ENCODE data around the gene ARL5C.

ARL5C gene

GRCh38 chr17:39165841-39166349 lies at the start of gene ARL5C:
TSS of gene ARL5C (minus strand) at chr17:39166161. CDS start at chr17:39165760, 401 bp downstream.
- no peak for DNase-seq

DNA sequence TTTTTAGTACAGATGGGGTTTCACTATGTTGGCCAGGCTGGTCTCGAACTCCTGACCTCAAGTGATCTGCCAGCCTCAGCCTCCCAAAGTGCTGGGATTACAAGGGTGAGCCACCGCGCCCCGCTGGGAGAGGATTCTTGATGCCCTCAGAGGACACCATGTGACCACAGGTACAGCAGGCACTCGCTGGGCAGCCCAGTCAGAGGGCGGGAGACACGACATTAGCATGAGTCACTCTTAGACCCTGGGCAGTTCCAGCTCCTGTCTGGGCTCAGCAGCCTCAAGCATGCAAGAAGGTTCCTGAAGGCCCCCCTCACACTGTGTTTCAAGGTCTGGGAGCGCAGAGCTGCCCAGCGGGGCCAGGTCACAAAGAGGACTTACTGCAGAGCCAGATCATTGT lies 47.9 kb upstream of the ARL5C start:
- DNase-seq, result no peak

GRCh38 chr17:39212841-39213480 lies 47.0 kb upstream of the ARL5C start:
- no peak for DNase-seq

DNA sequence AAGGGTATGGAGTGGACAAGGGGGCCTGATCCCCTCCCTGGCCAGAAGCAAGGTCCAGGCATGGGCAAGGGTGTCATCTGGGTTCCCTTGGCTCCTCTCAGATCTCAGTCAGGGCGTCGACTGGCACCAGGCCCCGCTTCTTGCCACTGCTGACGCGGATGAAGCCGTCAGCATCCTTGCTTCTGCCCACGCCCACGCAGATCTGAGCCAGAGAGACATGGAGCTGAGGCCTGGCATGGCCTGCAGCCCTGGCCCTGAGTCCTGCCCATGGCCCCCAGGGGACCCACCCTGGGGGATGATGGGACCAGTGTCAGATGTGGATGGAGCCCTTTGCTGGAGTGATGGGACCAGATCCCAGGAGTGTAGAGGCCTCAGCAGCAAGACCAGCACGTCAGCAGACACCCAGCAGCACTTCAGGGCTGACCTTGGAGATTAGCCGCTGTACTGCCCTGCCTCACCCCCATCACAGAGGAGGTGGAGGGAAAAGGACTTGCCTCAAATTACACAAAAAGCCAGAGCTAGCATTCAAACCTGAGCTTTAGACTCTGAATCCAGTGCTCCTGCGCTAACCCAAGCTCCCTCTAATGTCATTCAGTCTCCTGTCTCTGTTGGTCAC lies 46.3 kb upstream of the ARL5C start:
- no peak for DNase-seq

DNA sequence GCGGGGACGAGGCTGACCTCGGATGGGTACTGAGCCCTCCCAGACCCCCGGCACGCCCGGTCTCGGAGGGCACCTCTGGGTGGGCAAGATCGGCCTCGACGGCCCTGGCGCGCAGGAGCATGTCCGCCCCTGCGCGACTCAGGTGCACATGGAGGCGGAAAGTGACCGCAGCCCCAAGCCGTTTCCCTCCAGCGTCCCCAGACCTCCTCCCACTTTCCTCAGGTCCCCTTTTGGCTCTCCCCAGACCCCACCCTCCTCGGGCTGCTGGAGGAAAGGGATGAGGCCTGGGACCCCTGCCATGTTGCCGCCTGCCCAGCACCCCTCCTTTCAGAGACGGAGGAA lies 44.1 kb upstream of the ARL5C start:
- no peak for DNase-seq

DNA sequence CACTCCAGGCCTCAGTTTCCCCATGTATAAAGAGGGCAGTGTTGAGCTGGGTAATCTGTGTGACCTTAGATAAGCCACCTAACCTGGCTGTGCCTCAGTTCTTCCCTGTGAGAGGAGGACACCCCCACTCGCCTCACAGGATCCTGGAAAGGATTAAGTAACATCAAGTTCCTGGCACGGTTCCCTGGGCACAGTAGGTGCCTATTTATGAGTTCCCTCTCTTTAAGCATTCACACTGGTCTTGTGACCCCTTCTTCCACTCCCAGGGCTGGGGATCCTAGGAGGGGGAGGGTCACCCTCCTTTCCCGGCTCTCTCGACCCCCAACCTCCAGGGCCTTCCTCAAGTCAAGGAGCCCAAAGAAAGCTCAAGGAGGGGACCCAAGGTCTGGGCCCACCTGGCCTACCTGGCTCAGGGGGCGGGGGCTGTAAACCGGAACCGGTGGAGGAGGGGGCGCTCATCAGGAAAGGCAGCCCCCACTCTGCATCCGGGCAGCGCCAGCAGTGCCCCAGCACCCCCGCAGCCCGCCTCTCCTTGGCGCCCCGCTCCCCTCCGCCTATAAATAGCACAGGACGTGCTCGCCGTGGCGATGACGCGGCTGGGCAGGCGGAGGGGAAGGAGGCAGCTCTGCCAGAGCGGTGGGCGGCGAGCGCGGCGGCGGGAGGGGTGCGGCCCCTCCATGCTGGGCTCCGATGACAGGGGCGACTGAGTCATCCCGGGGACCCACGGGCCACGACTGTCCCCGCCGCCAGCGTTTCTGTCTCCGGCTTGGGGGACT lies 43.5 kb upstream of the ARL5C start:
- DNase-seq, result no peak

GRCh38 chr17:39208893-39209292 lies 42.9 kb upstream of the ARL5C start:
- no peak for DNase-seq

- peak in 1 of 2 donors; percentile 49 for DNase-seq
Measured at GRCh38 chr17:39208136-39208535, 42.2 kb upstream of the ARL5C start.

- DNase-seq, result no peak
Measured at GRCh38 chr17:39205112-39205526, 39.2 kb upstream of the ARL5C start.

- DNase-seq, result no peak
Measured at GRCh38 chr17:39204245-39204644, 38.3 kb upstream of the ARL5C start.

DNA sequence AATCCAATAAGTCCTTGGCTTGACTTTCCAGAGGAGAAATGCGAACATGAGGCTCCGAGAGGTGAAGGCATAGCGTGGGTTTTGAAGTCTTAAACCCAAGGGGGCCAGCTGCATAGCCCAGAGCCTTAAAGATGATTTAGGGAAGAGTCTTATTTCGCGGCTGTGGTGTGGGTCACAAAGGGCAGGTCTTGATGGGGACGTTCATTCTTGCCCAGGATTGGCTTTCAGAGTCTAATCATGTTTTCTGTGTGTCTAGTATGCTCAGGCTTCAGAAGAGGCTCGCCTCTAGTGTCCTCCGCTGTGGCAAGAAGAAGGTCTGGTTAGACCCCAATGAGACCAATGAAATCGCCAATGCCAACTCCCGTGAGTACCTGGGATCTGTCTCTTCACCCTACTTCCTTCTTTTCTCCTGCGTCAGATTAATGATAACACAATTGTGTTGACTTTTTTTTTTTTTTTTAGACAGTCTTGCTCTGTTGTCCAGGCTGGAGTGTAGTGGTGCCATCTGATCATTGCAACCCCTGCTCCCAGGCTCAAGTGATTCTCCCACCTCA lies 35.1 kb upstream of the ARL5C start:
- no peak for DNase-seq

- peak; percentile 82 to 95 for DNase-seq
Measured at GRCh38 chr17:39200070-39200879, 34.3 kb upstream of the ARL5C start, which contains the start of gene RPL19. TSS of gene RPL19 (plus strand) at chr17:39200283. CDS start at chr17:39200345, 62 bp downstream.

DNA sequence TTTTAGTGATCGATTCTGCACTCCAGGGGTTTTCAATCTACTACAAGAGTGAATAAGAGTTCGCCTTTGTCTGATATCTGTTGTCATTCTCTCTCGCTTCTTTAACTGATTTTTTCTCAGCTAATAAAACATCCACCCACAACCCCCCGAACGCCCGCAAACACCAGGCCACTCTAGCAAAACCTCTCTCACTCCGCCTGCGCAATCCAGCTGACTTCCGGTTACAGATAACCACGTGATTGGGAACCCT lies 33.8 kb upstream of the ARL5C start:
- peak in 1 of 2 donors; percentile 85 for DNase-seq

DNA sequence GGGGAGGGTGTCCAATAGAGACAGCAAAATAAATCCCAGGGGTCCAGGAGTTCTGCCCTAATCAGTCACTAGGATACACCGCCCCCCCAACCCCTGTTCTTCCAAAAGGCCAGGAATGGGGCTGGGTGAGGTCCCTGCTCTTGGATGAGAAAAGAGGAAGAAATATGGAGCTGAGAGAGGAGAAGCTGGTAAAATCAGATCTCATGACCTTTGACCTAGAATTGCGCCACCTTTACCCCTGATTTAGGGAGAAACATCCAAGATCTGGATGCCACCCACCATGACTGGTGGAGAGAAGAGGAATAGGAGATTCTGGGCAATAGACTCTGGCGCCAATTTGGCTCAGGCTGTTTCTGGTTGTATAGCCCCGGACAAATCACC lies 32.2 kb upstream of the ARL5C start:
- no peak for DNase-seq

- DNase-seq, result peak; percentile 59 to 62
Measured at GRCh38 chr17:39197380-39198185, 31.6 kb upstream of the ARL5C start, which contains the start of gene CACNB1. TSS of gene CACNB1 (minus strand) at chr17:39197669. CDS start at chr17:39197495, 174 bp downstream.

- DNase-seq, result no peak
Measured at GRCh38 chr17:39196808-39197291, 30.9 kb upstream of the ARL5C start.

DNA sequence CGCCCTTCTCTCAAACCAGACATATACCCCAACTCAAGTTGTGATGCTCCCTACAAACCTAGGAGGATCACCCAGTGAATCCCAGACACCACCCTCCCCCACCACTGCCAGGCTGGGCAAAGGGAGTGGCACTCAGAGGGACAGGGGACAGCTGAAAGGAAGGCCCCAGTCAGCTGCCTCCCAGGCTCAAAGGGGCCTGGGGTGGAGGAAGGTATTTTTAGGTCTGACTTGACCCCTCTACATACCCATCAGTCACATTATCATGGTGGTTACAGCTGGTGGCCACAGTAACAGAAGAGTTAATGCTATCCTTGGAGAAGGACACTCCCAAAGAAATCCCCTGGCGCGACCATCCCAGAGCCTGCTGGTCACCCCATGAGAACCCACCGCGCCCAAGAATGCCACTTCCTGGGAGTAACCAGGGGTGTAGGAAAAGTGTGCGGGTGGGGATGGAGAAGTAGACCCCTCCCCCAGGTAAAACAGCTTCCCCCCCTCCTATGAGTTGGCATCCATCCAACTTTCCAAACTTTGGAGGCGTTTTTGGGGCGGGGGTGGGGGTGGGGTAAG lies 30.4 kb upstream of the ARL5C start:
- no peak for DNase-seq

- DNase-seq, result no peak
Measured at GRCh38 chr17:39195568-39196160, 29.7 kb upstream of the ARL5C start.

DNA sequence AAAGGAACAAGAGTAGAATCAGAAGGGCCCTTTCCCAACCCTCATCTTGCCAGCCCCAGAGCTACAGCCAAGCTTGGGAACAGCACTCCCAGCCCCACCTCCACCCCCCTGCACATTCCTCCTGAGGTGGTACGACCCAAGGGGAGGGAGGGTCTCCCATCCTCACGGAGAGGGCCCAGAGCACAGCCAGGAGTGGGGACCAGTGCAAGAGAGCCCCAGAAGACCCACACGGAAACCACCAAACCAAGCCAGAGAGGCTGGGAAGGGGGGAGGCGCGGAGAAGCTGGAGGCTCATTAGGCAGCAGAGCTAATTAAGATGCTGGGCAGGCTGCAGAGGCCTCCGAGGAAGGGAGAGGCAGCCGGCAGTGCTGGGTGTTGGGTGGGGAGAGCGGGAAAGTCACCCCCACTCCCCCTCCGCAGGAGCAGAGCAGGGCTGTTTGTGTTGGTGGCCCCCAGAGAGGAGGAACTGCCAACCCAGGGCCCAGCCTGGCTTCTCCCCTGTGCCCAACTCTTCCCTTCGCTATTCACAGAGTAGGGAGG lies 29.1 kb upstream of the ARL5C start:
- peak; percentile 38 to 39 for DNase-seq
